Mucosa of descending colon (tissue), 3 donors: ENCODE measurements around the gene FARS2. TPM values are rescaled to one million over a fixed set of nuclear protein-coding genes. Genes with fewer than 3 reads are reported as not detected.

Experiments used
- ATAC-seq: fragments of 200-7000 bp; cut with Tn5 transposase; one replicate; pipeline ENCODE4 v1.9.1; 2020; ENCODE audit warnings: mild to moderate bottlenecking, moderate library complexity
- DNase-seq, 3 donors: peaks; one replicate each; pipeline ENCODE4 v3.0.0-alpha.2; 2020
- H3K36me3 ChIP-seq: fragments of 200-600 bp; one replicate; pipeline ENCODE4 v1.8.0; 2021; ENCODE audit warnings: low read depth, mild to moderate bottlenecking
- H3K4me1 ChIP-seq: fragments of 200-600 bp; one replicate; pipeline ENCODE4 v1.8.0; 2021; ENCODE audit warnings: low read depth, mild to moderate bottlenecking
- H3K4me3 ChIP-seq: fragments of 200-600 bp; one replicate; pipeline ENCODE4 v1.8.0; 2021; ENCODE audit warnings: mild to moderate bottlenecking
- H3K9me3 ChIP-seq: fragments of 200-600 bp; one replicate; pipeline ENCODE4 v1.8.0; 2021; ENCODE audit warnings: mild to moderate bottlenecking
- CTCF ChIP-seq: fragments of 200-600 bp; IDR thresholded peaks from one replicate; pipeline ENCODE4 v1.8.0; 2022; ENCODE audit warnings: antibody characterized with exemption, mild to moderate bottlenecking
- intact Hi-C, 2 donors: fragments of 100-400 bp; cut with DNase I in 1 of 2; cut with micrococcal nuclease in 1 of 2; formaldehyde crosslinking; loops; one replicate each; pipeline versions ENCODE4 v1.11.0 to v1.11.1; 2022; cut with DNase I, micrococcal nuclease
- total RNA-seq, 3 donors: library from RNA; stranded (reverse); fragmentation: NEBNext Ultra II Directional in 2 of 3; extraction: Animal tissue kit (Norgen Biotek cat#: 25700) in 2 of 3; gene quantifications; one replicate each; pipeline versions ENCODE4 v1.2.1 to v1.2.4, GENCODE V29; 2021 to 2023
- donor health status: DM: no; HTN: no; CAD: no; lungs with moderate emphysema.
- donor health status: DM: no; HTN: no; CAD: no.
- donor health status: DM: no; HTN: yes; CAD: no.

Gene FARS2
- total RNA-seq, 3 donors from 2014 or later = 15.2 to 21.6 (median 17.2) TPM

- Histone ChIP-seq H3K36me3 (no peaks in the 10 kb centered on the region), H3K9me3 (no peaks in the 10 kb centered on the region), H3K4me1 (no peaks in the 10 kb centered on the region), H3K4me3 (no peak overlapping the region)
- ATAC-seq (no peak), DNase-seq (no peak)
- intact Hi-C loops = no loop called here
- no peak for TF ChIP-seq CTCF
Observed at GRCh38 chr6:5492356-5492755, 231.0 kb downstream of the FARS2 start.

GRCh38 chr6:5493806-5494205 lies 232.5 kb downstream of the FARS2 start:
- intact Hi-C loops = no loop called here
- no peaks in the 10 kb centered on the region for H3K4me1 ChIP-seq
- no peak for TF ChIP-seq CTCF
- no peaks in the 10 kb centered on the region for H3K36me3 ChIP-seq
- H3K4me3 ChIP-seq = no peak overlapping the region
- ATAC-seq = no peak
- H3K9me3 ChIP-seq = no peaks in the 10 kb centered on the region
- DNase-seq = no peak

- no peak for TF ChIP-seq CTCF
- Histone ChIP-seq H3K9me3 (no peaks in the 10 kb centered on the region), H3K4me3 (no peak overlapping the region), H3K4me1 (no peaks in the 10 kb centered on the region), H3K36me3 (no peaks in the 10 kb centered on the region)
- DNase-seq (no peak), ATAC-seq (no peak)
- intact Hi-C loops = no loop called here
Observed at GRCh38 chr6:5497896-5498578, 236.7 kb downstream of the FARS2 start.

GRCh38 chr6:5498579-5498899 lies 237.2 kb downstream of the FARS2 start:
- no peaks in the 10 kb centered on the region for H3K4me1 ChIP-seq
- no peak for TF ChIP-seq CTCF
- intact Hi-C loops = no loop called here
- ATAC-seq (no peak), DNase-seq (no peak)
- no peaks in the 10 kb centered on the region for H3K36me3 ChIP-seq
- no peaks in the 10 kb centered on the region for H3K9me3 ChIP-seq
- no peak overlapping the region for H3K4me3 ChIP-seq

GRCh38 chr6:5499644-5500306 lies 238.5 kb downstream of the FARS2 start:
- no peaks in the 10 kb centered on the region for H3K36me3 ChIP-seq
- TF ChIP-seq CTCF = no peak
- ATAC-seq (no peak), DNase-seq (no peak)
- H3K4me1 ChIP-seq = no peaks in the 10 kb centered on the region
- no peak overlapping the region for H3K4me3 ChIP-seq
- no peaks in the 10 kb centered on the region for H3K9me3 ChIP-seq
- intact Hi-C loops = no loop called here
